Bronchial epithelial cell (primary cell): ENCODE data around the gene ADH4. TPM values are rescaled to one million over a fixed set of nuclear protein-coding genes. Genes with fewer than 3 reads are reported as not detected.

Experiments used
- DNase-seq: peaks from one replicate; pipeline ENCODE4 v3.0.0-alpha.2; 2010; ENCODE audit warnings: low read depth
- FAIRE-seq: peaks from 2 replicates; lab custom pipeline; 2011; peaks lifted over from hg19 to GRCh38; lab: Jason Lieb, UNC
- H3K27me3 ChIP-seq: 2 replicates; pipeline ENCODE4 v1.5.1; 2011; ENCODE audit warnings: low read length; ENCODE audit not compliant: control insufficient read depth, insufficient read depth
- H3K36me3 ChIP-seq: 2 replicates; pipeline ENCODE4 v1.5.1; 2011; ENCODE audit warnings: low read length; ENCODE audit not compliant: control insufficient read depth, insufficient read depth
- H3K4me3 ChIP-seq: 2 replicates; pipeline ENCODE4 v1.5.1; 2011; ENCODE audit warnings: mild to moderate bottlenecking, low read depth, low read length, control low read depth
- CTCF ChIP-seq: IDR thresholded peaks from 2 replicates; pipeline ENCODE4 v1.5.1; 2011; ENCODE audit warnings: mild to moderate bottlenecking, moderate library complexity, low read length, control low read depth, inconsistent platforms; ENCODE audit not compliant: insufficient read depth, severe bottlenecking
- total RNA-seq: library from RNA; depleted of rRNA; stranded (reverse); fragments of >200 nt; gene quantifications from 2 replicates; pipeline ENCODE4 v1.2.1, GENCODE V29; 2014

Gene ADH4
- total RNA-seq, 1 donor from 2014 or later, result not detected

GRCh38 chr4:99149426-99150019, 5.4 kb upstream of the ADH4 start:
- FAIRE-seq (no peak), DNase-seq (no peak)
- Histone ChIP-seq H3K27me3 (no peaks in the 10 kb centered on the region), H3K4me3 (no peak overlapping the region), H3K36me3 (no peaks in the 10 kb centered on the region)
- TF ChIP-seq CTCF, result no peak

GRCh38 chr4:99148550-99148949, 4.5 kb upstream of the ADH4 start:
- no peak for DNase-seq
- Histone ChIP-seq H3K27me3 (no peaks in the 10 kb centered on the region), H3K4me3 (no peak overlapping the region), H3K36me3 (no peaks in the 10 kb centered on the region)
- no peak for TF ChIP-seq CTCF
- FAIRE-seq, result no peak

- FAIRE-seq, result no peak
- no peak for TF ChIP-seq CTCF
These were observed 490 bp upstream of the ADH4 start for GRCh38 chr4:99144587-99144986.

GRCh38 chr4:99136329-99136728, 7.8 kb downstream of the ADH4 start:
- FAIRE-seq, result no peak
- Histone ChIP-seq H3K27me3 (no peaks in the 10 kb centered on the region), H3K36me3 (peaks cover 1% of the 10 kb centered on the region), H3K4me3 (no peak overlapping the region)
- TF ChIP-seq CTCF, result no peak
- no peak for DNase-seq

More at GRCh38 chr4:99144587-99144986, 490 bp upstream of the ADH4 start:
- Histone ChIP-seq H3K36me3 (no peaks in the 10 kb centered on the region), H3K27me3 (no peaks in the 10 kb centered on the region), H3K4me3 (no peak overlapping the region)
- DNase-seq, result no peak

GRCh38 chr4:99135541-99136162, 8.4 kb downstream of the ADH4 start:
- H3K27me3 ChIP-seq, result no peaks in the 10 kb centered on the region
- no peak for DNase-seq
- no peak for TF ChIP-seq CTCF
- H3K4me3 ChIP-seq, result no peak overlapping the region
- H3K36me3 ChIP-seq, result peaks cover 1% of the 10 kb centered on the region
- no peak for FAIRE-seq
